ENCODE data around the gene MAST4.

The MAST4 gene

GRCh38 chr5:66739951-66740350 lies 143.8 kb downstream of the MAST4 start:
- TF ChIP-seq CTCF (IDR thresholded peaks at IDR 0.05; ENCODE audit: low read depth, low read length, missing control alignments), result no peak
- in situ Hi-C loops (cut with HindIII; ENCODE audit: low sequenced_read_pairs), result loop anchor here (5.0 kb wide), 1 partner anchor 42 kb away; no protein-coding TSS in a partner anchor
- no peak for DNase-seq (ENCODE audit: low read depth)
- H3K4me3 ChIP-seq (ENCODE audit: low read depth, low read length), result no peak overlapping the region

- no peak for DNase-seq (ENCODE audit: low read depth)
- TF ChIP-seq CTCF (IDR thresholded peaks at IDR 0.05; ENCODE audit: low read depth, low read length, missing control alignments), result no peak
- H3K4me3 ChIP-seq (ENCODE audit: low read depth, low read length), result no peak overlapping the region
- in situ Hi-C loops (cut with HindIII; ENCODE audit: low sequenced_read_pairs), result loop anchor here (5.0 kb wide), 1 partner anchor 41 kb away; no protein-coding TSS in a partner anchor
Measured at GRCh38 chr5:66741394-66741793, 145.2 kb downstream of the MAST4 start.

- H3K4me3 ChIP-seq (ENCODE audit: low read depth, low read length), result no peak overlapping the region
- in situ Hi-C loops (cut with HindIII; ENCODE audit: low sequenced_read_pairs), result loop anchor here (5.0 kb wide), 1 partner anchor 40 kb away; no protein-coding TSS in a partner anchor
- no peak for DNase-seq (ENCODE audit: low read depth)
- TF ChIP-seq CTCF (IDR thresholded peaks at IDR 0.05; ENCODE audit: low read depth, low read length, missing control alignments), result peak; percentile 23
Measured at GRCh38 chr5:66742083-66742895, 146.1 kb downstream of the MAST4 start.

- in situ Hi-C loops (cut with HindIII; ENCODE audit: low sequenced_read_pairs), result loop anchor here (5.0 kb wide), 1 partner anchor 39 kb away; no protein-coding TSS in a partner anchor
- TF ChIP-seq CTCF (IDR thresholded peaks at IDR 0.05; ENCODE audit: low read depth, low read length, missing control alignments), result no peak
- DNase-seq (ENCODE audit: low read depth), result no peak
- H3K4me3 ChIP-seq (ENCODE audit: low read depth, low read length), result no peak overlapping the region
Measured at GRCh38 chr5:66742896-66743247, 146.7 kb downstream of the MAST4 start.

- no peak for DNase-seq (ENCODE audit: low read depth)
- H3K4me3 ChIP-seq (ENCODE audit: low read depth, low read length), result no peak overlapping the region
- in situ Hi-C loops (cut with HindIII; ENCODE audit: low sequenced_read_pairs), result loop anchor here (5.0 kb wide), 1 partner anchor 39 kb away; no protein-coding TSS in a partner anchor
- no peak for TF ChIP-seq CTCF (IDR thresholded peaks at IDR 0.05; ENCODE audit: low read depth, low read length, missing control alignments)
Measured at GRCh38 chr5:66743344-66743743, 147.2 kb downstream of the MAST4 start.

- DNase-seq (ENCODE audit: low read depth), result peak; percentile 15
- in situ Hi-C loops (cut with HindIII; ENCODE audit: low sequenced_read_pairs), result loop anchor here (5.0 kb wide), 1 partner anchor 38 kb away; no protein-coding TSS in a partner anchor
- no peak overlapping the region for H3K4me3 ChIP-seq (ENCODE audit: low read depth, low read length)
- TF ChIP-seq CTCF (IDR thresholded peaks at IDR 0.05; ENCODE audit: low read depth, low read length, missing control alignments), result no peak
Measured at GRCh38 chr5:66744040-66744439, 147.8 kb downstream of the MAST4 start.
